Measurements from ENCODE around the gene ISG20. TPM values are rescaled to one million over a fixed set of nuclear protein-coding genes. Genes with fewer than 3 reads are reported as not detected.

ISG20 gene
- 2.9 and 4.0 TPM in 2 replicates for total RNA-seq (2021; fragmentation: NEBNext Ultra II Directional; extraction: Animal tissue kit (Norgen Biotek cat#: 25700))
- polyA plus RNA-seq (2011; rRNA removed): 5.0 and 5.2 TPM in 2 replicates
- polyA plus RNA-seq (2011; cell fraction: cytosol; rRNA removed): 5.5 TPM
- polyA plus RNA-seq (2011; cell fraction: nucleus; rRNA removed): 6.6 TPM
- polyA plus RNA-seq (2012, experiment 1 of 2): 2.5 to 5.7 TPM (median 4.1 TPM) in 4 replicates
- 3.0 TPM for polyA plus RNA-seq (2012, experiment 2 of 2)
- polyA plus RNA-seq (2013, experiment 1 of 2): 3.1 TPM
- 2.1 TPM for polyA plus RNA-seq (2013, experiment 2 of 2)
- 1.8 and 2.0 TPM in 2 replicates for polyA minus RNA-seq (2011; rRNA and poly(A)+ RNA removed)
- polyA minus RNA-seq (2011; cell fraction: cytosol; rRNA and poly(A)+ RNA removed): 0.81 TPM
- polyA minus RNA-seq (2011; cell fraction: nucleus; rRNA and poly(A)+ RNA removed): 3.0 TPM
- long read RNA-seq, experiment 1: 0 reads
- long read RNA-seq, experiment 2, partial matches to known transcripts: 0 of 4 reads
- long read RNA-seq, experiment 2, other reads (novel, unspliced or antisense): 0 of 4 reads

DNA sequence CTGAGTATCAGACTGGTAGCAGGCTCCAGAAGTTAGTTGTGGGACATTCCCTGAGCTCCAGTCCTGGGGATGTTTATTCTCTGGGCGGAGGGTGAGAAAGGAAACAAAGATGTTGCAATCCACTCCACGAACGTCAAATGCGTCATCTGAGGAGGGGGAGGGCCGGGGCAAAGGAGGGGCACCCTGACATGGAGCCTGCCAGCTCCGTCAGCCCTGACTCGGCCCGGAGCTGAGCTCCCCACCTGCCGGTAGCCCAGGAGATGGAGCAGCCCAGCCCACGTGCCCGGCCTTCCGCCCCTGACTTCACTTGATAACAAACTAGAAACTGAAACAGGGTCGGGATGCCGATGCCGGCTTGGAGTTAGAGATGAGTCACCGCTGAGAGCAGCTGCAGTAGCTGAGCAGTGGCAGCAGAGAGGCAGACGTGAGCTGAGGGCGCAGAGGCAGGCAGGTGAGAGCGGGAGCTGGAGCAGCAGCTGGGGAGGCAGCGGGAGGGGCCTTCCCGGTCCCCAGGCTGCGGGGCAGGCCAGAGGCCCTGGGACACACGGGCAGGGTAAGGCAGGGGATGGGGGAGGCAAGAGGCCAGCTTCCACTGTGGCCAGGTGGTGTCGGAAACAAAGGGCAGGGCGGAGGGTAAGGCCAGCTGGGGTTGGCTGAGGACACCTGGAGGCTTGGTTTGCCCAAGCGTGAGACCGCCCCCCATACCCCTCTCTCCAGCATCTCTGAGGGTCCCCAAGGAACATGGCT, at the start of gene ISG20:
Gene ISG20, plus strand, starts transcription at position 391 of the 747 bp plus-strand sequence. Its CDS starts 351 bp downstream, at position 742.
- H4K8ac ChIP-seq (ENCODE audit: extremely low read depth, insufficient read depth, low read length): peak within 1 kb of the TSS; percentile 83; the same call in 1 of the 2 replicates
- 0 out of 2 replicates have a peak within 1 kb of the TSS, but pooled peaks have one; percentile 61 for H2BK20ac ChIP-seq (ENCODE audit: low read length)
- H3K36me3 ChIP-seq (ENCODE audit: control insufficient read depth in 2 of 4, insufficient read depth in 4 of 4, low read length in 3 of 4): peaks cover 0 to 12% (median 0%) of the 10 kb centered on the region in 4 experiments; a peak in 2 of 8 replicates
- CTCF ChIA-PET (ENCODE audit: partially characterized antibody): interaction anchor here (0.9 to 1.7 kb wide), 14 partner anchors 9 to 240 kb away, joined by 3 to 8 read pairs (median 4); partner anchors contain the start of gene MRPS11
- peak within 1 kb of the TSS; percentile 59 for H4K91ac ChIP-seq (replicated peaks; ENCODE audit: insufficient read length, low read length)
- H3K79me1 ChIP-seq (ENCODE audit: low read depth, low read length): no peaks in the 10 kb centered on the region; the same call in 1 of the 2 replicates
- POLR2A ChIA-PET (ENCODE audit: partially characterized antibody): interaction anchor here (0.8 to 2.4 kb wide), 12 partner anchors 9 to 184 kb away, joined by 3 to 20 read pairs (median 7); partner anchors contain the start of gene AEN
- H3K23me2 ChIP-seq (ENCODE audit: low read depth, low read length): no peaks in the 10 kb centered on the region
- H3K4me2 ChIP-seq (ENCODE audit: insufficient read depth in 1 of 2, low read depth in 2 of 2, low read length in 2 of 2): peak within 1 kb of the TSS; percentile 55 to 67
- no peaks in the 10 kb centered on the region for H3K79me2 ChIP-seq (ENCODE audit: control insufficient read depth in 1 of 2, insufficient read depth in 2 of 2, low read length in 2 of 2)
- no peaks in the 10 kb centered on the region for H3K27me3 ChIP-seq (replicated peaks in 1 of 4; ENCODE audit: control insufficient read depth in 3 of 4, extremely low read depth in 1 of 4, insufficient read depth in 3 of 4, low read length in 3 of 4)
- H3K9me3 ChIP-seq (ENCODE audit: insufficient read depth in 2 of 2, low read depth in 1 of 2, low read length in 1 of 2): no peaks in the 10 kb centered on the region
- peak within 1 kb of the TSS; percentile 48; the same call in 1 of the 2 replicates for H3K27ac ChIP-seq (ENCODE audit: low read depth, low read length)
- H3K23ac ChIP-seq (ENCODE audit: insufficient read length): no peak within 1 kb of the TSS
- no peak for FAIRE-seq
- H2BK120ac ChIP-seq (replicated peaks; ENCODE audit: low read depth, low read length): no peak within 1 kb of the TSS
- WGBS, 2 experiments (ENCODE audit: extremely low coverage in 1 of 2, insufficient coverage in 1 of 2, insufficient read length in 1 of 2, insufficient replicate concordance in 2 of 2, low coverage in 1 of 2, low lambda C conversion rate in 2 of 2, missing lambda C conversion rate in 1 of 2): 15% methylated on average over 24 of the region's 27 CpGs; no CpG with 5 or more reads in 1 of the 2 experiments
- H3K4me1 ChIP-seq (replicated peaks in 1 of 4; ENCODE audit: control insufficient read depth in 3 of 4, insufficient read depth in 4 of 4, low read length in 3 of 4): peaks cover 5 to 19% (median 16%) of the 10 kb centered on the region in 4 experiments
- H3K56ac ChIP-seq (replicated peaks; ENCODE audit: insufficient read length, low read depth, low read length): no peak within 1 kb of the TSS
- H2BK5ac ChIP-seq (ENCODE audit: low read depth, low read length): peak within 1 kb of the TSS; percentile 28
- peak within 1 kb of the TSS; percentile 45 for H4K5ac ChIP-seq (ENCODE audit: insufficient read length, low read depth, low read length)
- no peak within 1 kb of the TSS for H3K14ac ChIP-seq (ENCODE audit: insufficient read length)
- peak within 1 kb of the TSS; percentile 68 for H2BK12ac ChIP-seq (ENCODE audit: low read depth, low read length)
- peak within 1 kb of the TSS; percentile 62 for H3K18ac ChIP-seq (ENCODE audit: extremely low read depth, low read length)
- peak within 1 kb of the TSS; percentile 1 to 44 (median 16); a peak in 6 of 8 replicates for H3K4me3 ChIP-seq (ENCODE audit: extremely low read depth in 1 of 4, insufficient read depth in 2 of 4, low read depth in 3 of 4, low read length in 4 of 4)
- H4K20me1 ChIP-seq (replicated peaks in 1 of 2; ENCODE audit: control insufficient read depth in 1 of 2, insufficient read depth in 2 of 2, low read length in 2 of 2): peaks cover 3 to 6% of the 10 kb centered on the region in 2 experiments
- no peak within 1 kb of the TSS for H3K4ac ChIP-seq (replicated peaks; ENCODE audit: insufficient read length, low read depth, low read length)
- H2AK5ac ChIP-seq (ENCODE audit: low read depth, low read length): peak within 1 kb of the TSS; percentile 32; the same call in 1 of the 2 replicates
- no peak within 1 kb of the TSS for H2AFZ ChIP-seq (ENCODE audit: low read length)
- peak; percentile 86 to 87 for DNase-seq (ENCODE audit: low read depth in 1 of 2, low spot score in 2 of 2)
- peak within 1 kb of the TSS in 2 of 4 experiments; percentile 24 to 25; a peak in 3 of 7 replicates for H3K9ac ChIP-seq (replicated peaks in 1 of 4; ENCODE audit: extremely low read depth in 1 of 4, low read depth in 3 of 4, low read length in 3 of 4)
- H2BK15ac ChIP-seq (ENCODE audit: low read length): peak within 1 kb of the TSS; percentile 72; the same call in 1 of the 2 replicates
- TF ChIP-seq TAF7 (optimal IDR thresholded peaks at IDR 0.05; ENCODE audit: borderline replicate concordance, low read depth, low read length) (peak; percentile 77), KDM1A (IDR thresholded peaks at IDR 0.05; ENCODE audit: borderline replicate concordance, low read length) (no peak; the same call in 1 of the 2 replicates), RAD21 (IDR thresholded peaks at IDR 0.05 in 1 of 2, conservative IDR thresholded peaks at IDR 0.05 in 1 of 2; ENCODE audit: low read depth in 2 of 2, low read length in 2 of 2) (peak; percentile 25 to 48; a peak in 3 of 4 replicates), CHD2 (IDR thresholded peaks at IDR 0.05; ENCODE audit: low read length) (no peak), RXRA (IDR thresholded peaks at IDR 0.05; ENCODE audit: insufficient read depth, low read depth, low read length) (no peak)
- TF ChIP-seq, protein P1, sequence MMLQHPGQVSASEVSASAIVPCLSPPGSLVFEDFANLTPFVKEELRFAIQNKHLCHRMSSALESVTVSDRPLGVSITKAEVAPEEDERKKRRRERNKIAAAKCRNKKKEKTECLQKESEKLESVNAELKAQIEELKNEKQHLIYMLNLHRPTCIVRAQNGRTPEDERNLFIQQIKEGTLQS (IDR thresholded peaks at IDR 0.05; ENCODE audit: insufficient read depth, low read depth, low read length): peak; percentile 84
